ENCODE results near the gene PLA2G2A. TPM values are rescaled to one million over a fixed set of nuclear protein-coding genes. Genes with fewer than 3 reads are reported as not detected.

PLA2G2A gene
- polyA plus RNA-seq, 1 of the 3 experiments (the other 2 are of a cell fraction): not detected

DNA sequence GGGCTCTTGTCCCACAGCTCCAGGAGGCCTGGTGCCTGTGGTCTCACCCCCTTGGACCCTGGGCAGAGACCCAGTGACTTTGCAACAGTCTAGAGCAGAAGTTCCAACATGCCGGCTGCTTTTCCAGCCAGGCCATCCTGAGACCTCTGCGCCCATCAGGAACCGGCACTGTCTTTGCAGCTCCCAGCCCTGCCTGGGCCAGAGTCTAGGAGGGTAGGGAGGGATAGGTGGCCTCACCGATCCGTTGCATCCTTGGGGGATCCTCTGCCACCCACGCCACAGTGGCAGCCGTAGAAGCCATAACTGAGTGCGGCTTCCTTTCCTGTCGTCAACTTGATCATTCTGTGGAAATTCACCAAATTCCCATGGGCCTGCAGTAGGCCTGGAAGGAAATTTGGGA lies 1.3 kb downstream of the PLA2G2A start:
- ChIA-PET CTCF (interaction anchor here (1.3 to 4.0 kb wide), 3 partner anchors 66 to 516 kb away, joined by 3 to 26 read pairs (median 16); no protein-coding TSS in a partner anchor), POLR2A (no interaction called here)
- TF ChIP-seq POLR2AphosphoS5 (IDR thresholded peaks at IDR 0.05; ENCODE audit: low read depth, low read length) (no peak), NRF1 (IDR thresholded peaks at IDR 0.05; ENCODE audit: low read depth, low read length) (no peak), NFIC (IDR thresholded peaks at IDR 0.05; ENCODE audit: borderline replicate concordance) (no peak), CHD2 (IDR thresholded peaks at IDR 0.05; ENCODE audit: low read length, partially characterized antibody) (no peak)
- TF ChIP-seq, protein P1, sequence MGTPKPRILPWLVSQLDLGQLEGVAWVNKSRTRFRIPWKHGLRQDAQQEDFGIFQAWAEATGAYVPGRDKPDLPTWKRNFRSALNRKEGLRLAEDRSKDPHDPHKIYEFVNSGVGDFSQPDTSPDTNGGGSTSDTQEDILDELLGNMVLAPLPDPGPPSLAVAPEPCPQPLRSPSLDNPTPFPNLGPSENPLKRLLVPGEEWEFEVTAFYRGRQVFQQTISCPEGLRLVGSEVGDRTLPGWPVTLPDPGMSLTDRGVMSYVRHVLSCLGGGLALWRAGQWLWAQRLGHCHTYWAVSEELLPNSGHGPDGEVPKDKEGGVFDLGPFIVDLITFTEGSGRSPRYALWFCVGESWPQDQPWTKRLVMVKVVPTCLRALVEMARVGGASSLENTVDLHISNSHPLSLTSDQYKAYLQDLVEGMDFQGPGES (IDR thresholded peaks at IDR 0.05; ENCODE audit: low read depth, low read length): no peak
- TF ChIP-seq, protein P2, sequence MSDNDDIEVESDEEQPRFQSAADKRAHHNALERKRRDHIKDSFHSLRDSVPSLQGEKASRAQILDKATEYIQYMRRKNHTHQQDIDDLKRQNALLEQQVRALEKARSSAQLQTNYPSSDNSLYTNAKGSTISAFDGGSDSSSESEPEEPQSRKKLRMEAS (IDR thresholded peaks at IDR 0.05; ENCODE audit: low read depth): no peak
- no peaks in the 10 kb centered on the region for H3F3A ChIP-seq (replicated peaks; ENCODE audit: insufficient read depth)
- WGBS (ENCODE audit: low lambda C conversion rate): 41% methylated on average over 4 of the region's 9 CpGs
- H3K9me2 ChIP-seq: no peaks in the 10 kb centered on the region
- no peaks in the 10 kb centered on the region for H3K79me2 ChIP-seq (ENCODE audit: insufficient read depth)
- no peak overlapping the region for H2AFZ ChIP-seq (ENCODE audit: low read depth)
- H3K27me3 ChIP-seq (ENCODE audit: insufficient read depth): peaks cover 26% of the 10 kb centered on the region
- no peaks in the 10 kb centered on the region for H3K36me3 ChIP-seq (replicated peaks in 1 of 2; ENCODE audit: control insufficient read depth in 1 of 2, insufficient read depth in 2 of 2, low read length in 1 of 2)
- 0 out of 4 replicates have a peak, but pooled peaks cover 0 to 2% of the 10 kb centered on the region in 2 experiments for H3K4me1 ChIP-seq (ENCODE audit: control insufficient read depth in 1 of 2, insufficient read depth in 2 of 2, low read depth in 1 of 2, low read length in 1 of 2)
- H3K4me3 ChIP-seq (ENCODE audit: low read depth in 2 of 2, low read length in 1 of 2): no peak overlapping the region
- DNase-seq: no peak
- H3K9ac ChIP-seq: no peak overlapping the region
- no peak overlapping the region for H3K27ac ChIP-seq (ENCODE audit: low read depth in 2 of 2, low read length in 1 of 2)
- H3K9me3 ChIP-seq: no peaks in the 10 kb centered on the region
- H3K4me2 ChIP-seq: no peak overlapping the region
- H4K20me1 ChIP-seq (ENCODE audit: insufficient read depth): no peaks in the 10 kb centered on the region

DNA sequence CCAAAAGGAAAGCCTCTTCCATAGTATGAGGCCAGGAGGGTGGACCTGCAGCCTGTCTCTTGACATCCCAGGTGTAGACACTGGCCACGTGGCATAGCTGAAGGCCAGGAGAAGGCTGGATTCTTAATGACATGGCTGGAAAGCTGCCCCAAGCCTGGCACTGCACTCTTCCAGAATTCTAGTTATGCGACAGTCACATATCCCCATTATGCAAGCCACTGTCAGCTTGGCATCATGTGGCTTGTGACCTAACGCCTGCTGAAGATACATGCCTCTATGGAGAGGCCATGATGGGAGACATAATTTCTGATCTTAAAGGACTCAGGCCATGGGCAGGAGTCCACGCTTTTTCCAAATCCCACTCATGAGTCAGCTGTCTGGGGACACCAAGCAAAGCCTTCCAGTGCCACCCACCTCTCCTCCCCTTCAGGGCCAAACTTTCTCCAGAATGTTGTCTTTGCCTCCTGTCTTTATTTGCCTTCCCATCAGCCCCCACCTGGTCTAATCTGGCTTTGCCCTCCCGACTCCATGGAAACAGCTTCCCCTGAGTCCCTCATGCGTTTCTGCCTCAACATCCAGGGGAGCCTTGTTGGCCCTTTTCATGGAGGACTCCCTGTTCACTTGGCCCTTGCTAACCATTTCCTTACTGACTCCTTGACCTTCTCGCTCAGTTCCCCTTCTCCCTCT lies 3.0 kb downstream of the PLA2G2A start:
- TF ChIP-seq GATA2 (CRISPR knock-in tag; IDR thresholded peaks at IDR 0.05) (no peak), TEAD4 (IDR thresholded peaks at IDR 0.05; ENCODE audit: borderline replicate concordance, insufficient read depth) (no peak), TAF1 (IDR thresholded peaks at IDR 0.05; ENCODE audit: borderline replicate concordance, low read depth, low read length) (no peak), RAD21 (IDR thresholded peaks at IDR 0.05; ENCODE audit: low read length) (no peak), POLR2AphosphoS5 (IDR thresholded peaks at IDR 0.05; ENCODE audit: low read depth, low read length) (no peak), TCF12 (IDR thresholded peaks at IDR 0.05) (no peak), YY1 (IDR thresholded peaks at IDR 0.05; ENCODE audit: low read depth) (no peak)
- TF ChIP-seq, protein P3, sequence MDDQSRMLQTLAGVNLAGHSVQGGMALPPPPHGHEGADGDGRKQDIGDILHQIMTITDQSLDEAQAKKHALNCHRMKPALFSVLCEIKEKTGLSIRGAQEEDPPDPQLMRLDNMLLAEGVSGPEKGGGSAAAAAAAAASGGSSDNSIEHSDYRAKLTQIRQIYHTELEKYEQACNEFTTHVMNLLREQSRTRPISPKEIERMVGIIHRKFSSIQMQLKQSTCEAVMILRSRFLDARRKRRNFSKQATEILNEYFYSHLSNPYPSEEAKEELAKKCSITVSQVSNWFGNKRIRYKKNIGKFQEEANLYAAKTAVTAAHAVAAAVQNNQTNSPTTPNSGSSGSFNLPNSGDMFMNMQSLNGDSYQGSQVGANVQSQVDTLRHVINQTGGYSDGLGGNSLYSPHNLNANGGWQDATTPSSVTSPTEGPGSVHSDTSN (IDR thresholded peaks at IDR 0.05): no peak
- TF ChIP-seq, protein P4, sequence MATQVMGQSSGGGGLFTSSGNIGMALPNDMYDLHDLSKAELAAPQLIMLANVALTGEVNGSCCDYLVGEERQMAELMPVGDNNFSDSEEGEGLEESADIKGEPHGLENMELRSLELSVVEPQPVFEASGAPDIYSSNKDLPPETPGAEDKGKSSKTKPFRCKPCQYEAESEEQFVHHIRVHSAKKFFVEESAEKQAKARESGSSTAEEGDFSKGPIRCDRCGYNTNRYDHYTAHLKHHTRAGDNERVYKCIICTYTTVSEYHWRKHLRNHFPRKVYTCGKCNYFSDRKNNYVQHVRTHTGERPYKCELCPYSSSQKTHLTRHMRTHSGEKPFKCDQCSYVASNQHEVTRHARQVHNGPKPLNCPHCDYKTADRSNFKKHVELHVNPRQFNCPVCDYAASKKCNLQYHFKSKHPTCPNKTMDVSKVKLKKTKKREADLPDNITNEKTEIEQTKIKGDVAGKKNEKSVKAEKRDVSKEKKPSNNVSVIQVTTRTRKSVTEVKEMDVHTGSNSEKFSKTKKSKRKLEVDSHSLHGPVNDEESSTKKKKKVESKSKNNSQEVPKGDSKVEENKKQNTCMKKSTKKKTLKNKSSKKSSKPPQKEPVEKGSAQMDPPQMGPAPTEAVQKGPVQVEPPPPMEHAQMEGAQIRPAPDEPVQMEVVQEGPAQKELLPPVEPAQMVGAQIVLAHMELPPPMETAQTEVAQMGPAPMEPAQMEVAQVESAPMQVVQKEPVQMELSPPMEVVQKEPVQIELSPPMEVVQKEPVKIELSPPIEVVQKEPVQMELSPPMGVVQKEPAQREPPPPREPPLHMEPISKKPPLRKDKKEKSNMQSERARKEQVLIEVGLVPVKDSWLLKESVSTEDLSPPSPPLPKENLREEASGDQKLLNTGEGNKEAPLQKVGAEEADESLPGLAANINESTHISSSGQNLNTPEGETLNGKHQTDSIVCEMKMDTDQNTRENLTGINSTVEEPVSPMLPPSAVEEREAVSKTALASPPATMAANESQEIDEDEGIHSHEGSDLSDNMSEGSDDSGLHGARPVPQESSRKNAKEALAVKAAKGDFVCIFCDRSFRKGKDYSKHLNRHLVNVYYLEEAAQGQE (IDR thresholded peaks at IDR 0.05; ENCODE audit: low read depth, low read length): no peak
- Histone ChIP-seq H3K79me2 (ENCODE audit: insufficient read depth) (no peaks in the 10 kb centered on the region), H2AFZ (ENCODE audit: low read depth) (no peak overlapping the region), H3F3A (replicated peaks; ENCODE audit: insufficient read depth) (no peaks in the 10 kb centered on the region), H3K9me2 (no peaks in the 10 kb centered on the region), H3K36me3 (replicated peaks in 1 of 2; ENCODE audit: control insufficient read depth in 1 of 2, insufficient read depth in 2 of 2, low read length in 1 of 2) (no peaks in the 10 kb centered on the region), H3K9ac (no peak overlapping the region), H3K4me2 (no peak overlapping the region), H3K4me1 (ENCODE audit: control insufficient read depth in 1 of 2, insufficient read depth in 2 of 2, low read depth in 1 of 2, low read length in 1 of 2) (0 out of 4 replicates have a peak, but pooled peaks cover 0 to 2% of the 10 kb centered on the region in 2 experiments), H3K9me3 (no peaks in the 10 kb centered on the region), H3K4me3 (ENCODE audit: low read depth in 2 of 2, low read length in 1 of 2) (no peak overlapping the region), H3K27ac (ENCODE audit: low read depth in 2 of 2, low read length in 1 of 2) (no peak overlapping the region), H4K20me1 (ENCODE audit: insufficient read depth) (no peaks in the 10 kb centered on the region), H3K27me3 (ENCODE audit: insufficient read depth) (peaks cover 21% of the 10 kb centered on the region)
- ChIA-PET CTCF (interaction anchor here (1.3 to 4.0 kb wide), 5 partner anchors 32 to 517 kb away, joined by 3 to 26 read pairs (median 5); no protein-coding TSS in a partner anchor), POLR2A (no interaction called here)
- WGBS (ENCODE audit: low lambda C conversion rate): 10% methylated on average over 5 of the region's 7 CpGs
- DNase-seq: no peak
